GM21717 (cell line): ENCODE results near the gene MARK3.

Source experiments
- ATAC-seq: cut with Tn5 transposase; IDR thresholded peaks from one replicate; pipeline ENCODE4 v1.9.1; 2021; ENCODE audit warnings: mild to moderate bottlenecking, moderate library complexity; ENCODE audit not compliant: unreplicated experiment

MARK3 gene

GRCh38 chr14:103362780-103363179, 22.4 kb upstream of the MARK3 start:
- no peak for ATAC-seq

DNA sequence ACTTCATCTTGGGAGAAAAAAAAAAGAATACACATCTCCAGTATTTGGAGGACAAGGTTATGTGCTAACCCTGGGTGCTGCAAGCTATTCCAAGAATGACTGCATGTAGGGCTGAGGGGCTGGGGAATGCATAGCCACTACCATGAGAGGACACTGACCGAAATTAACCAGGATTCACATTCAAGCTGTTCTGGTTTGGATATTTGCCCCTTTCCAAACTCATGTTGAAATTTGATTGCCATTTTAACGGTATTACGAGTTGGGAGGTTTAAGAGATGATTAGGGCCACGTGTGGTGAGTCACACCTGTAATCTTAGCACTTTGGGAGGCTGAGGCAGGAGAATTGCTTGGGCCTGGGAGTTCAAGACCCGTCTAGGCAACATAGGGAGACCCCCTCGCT, 18.5 kb upstream of the MARK3 start:
- no peak for ATAC-seq

DNA sequence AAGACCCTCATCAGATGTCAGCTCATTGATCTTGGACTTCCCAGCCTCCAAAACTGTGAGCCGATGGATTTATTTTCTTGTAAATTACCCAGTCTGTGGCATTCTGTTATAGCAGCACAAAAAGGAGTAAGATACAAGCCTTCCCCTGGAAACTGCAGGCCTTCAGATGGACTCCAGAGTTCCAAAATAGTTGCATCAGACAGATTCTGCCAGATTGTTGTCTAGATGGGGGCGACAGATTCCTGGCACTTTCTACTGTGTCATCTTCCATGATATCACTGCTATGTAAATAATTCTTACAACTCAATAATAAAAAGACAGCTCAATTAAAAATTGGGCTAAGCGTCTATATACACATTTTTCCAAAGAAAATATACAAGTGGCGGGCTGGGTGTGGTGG, 17.2 kb upstream of the MARK3 start:
- no peak for ATAC-seq

DNA sequence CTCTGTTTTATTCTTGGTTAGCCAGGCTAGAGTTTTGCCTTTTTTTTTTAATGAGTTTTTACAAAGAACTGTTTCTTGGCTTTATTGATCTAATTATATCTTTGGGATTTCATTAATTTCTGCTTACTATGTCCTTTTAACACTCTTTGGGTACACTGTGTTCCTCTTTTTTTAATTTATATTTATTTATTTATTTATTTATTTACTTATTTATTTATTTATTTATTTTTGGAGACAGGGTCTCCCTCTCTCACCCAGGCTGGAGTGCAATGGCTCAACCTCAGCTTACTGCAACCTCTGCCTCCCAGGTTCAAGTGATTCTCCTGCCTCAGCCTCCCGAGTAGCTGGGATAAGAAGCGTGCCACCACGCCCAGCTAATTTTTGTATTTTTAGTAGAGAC, 15.1 kb upstream of the MARK3 start:
- no peak for ATAC-seq

GRCh38 chr14:103372017-103372416, 13.2 kb upstream of the MARK3 start:
- ATAC-seq, result no peak

DNA sequence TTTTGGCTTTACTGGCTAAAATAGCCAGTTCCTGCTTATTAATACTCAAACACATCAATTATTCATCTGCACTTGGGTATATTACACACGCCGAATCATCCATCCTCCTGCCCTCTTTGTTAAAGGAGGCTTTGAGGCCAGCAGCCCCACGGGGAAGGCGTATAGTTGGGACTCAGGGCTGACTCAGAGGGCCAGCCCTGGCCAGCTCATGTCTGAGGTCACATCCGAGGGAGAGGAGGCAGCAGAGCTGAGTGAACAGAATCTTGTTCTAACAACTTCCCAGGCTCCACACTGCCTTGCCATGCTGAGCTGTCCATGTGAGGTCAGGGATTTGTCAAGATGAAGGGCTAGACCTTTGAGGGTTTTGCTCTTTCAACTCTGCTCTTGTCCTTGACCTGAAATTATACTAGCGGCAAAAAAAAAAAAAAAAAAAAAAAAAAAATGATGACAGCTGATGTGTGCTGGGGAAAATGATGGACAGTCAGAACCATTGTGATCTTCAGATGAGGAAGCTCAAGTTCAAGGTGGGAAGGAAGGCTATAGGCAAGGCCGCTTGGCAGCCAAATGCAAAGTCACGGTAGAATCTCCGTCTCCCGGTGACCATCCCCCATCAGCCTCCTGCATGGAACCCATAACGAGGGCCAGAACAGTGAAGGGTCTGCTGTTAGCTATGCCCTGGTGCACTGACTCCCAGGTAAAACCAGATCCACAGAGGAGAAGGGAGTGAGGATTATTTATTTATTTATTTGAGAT, 12.5 kb upstream of the MARK3 start:
- no peak for ATAC-seq

DNA sequence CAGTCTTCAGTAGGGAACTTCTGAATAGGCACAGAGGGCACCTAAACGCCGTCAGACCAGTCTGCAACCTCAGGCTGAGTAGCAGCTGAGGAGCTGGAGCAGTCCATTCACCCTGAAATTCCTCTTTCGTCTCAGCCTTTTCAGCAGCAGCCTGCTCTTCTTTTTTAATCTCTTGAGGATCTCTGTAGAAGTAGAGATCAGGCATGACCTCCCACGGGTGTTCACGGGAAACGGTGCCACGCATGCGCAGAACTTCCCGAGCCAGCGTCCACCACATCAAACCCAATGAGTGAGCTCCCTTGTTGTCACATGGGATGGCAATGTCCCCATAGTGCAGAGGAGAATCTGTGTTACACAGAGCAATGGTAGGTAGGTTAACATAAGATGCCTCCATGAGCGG, 11.1 kb upstream of the MARK3 start:
- ATAC-seq, result no peak

DNA sequence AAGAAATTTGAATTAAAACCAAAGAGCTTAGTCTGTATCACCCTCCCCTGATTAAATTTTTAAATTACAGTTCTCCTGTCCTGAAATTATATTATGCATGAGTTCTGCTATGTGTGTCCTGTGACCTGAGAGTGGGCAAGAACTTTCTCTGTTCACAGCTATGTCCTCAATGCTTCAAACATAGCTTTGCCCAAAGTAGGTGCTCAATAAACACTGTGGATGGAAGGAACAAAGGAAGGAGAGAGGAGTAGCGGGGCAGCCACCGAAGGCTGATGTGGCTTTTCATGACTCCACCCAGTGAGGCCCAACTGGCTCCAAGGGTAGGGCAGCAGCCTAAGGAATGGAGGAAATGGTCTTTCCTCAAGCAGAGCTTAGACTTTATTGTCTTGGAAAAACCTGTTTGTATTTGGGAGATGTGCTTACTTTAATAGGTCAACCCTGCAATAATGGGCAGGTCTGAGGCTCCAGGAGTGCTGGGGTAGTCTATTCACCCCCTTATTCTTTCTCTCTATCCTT, 7.6 kb upstream of the MARK3 start:
- ATAC-seq, result no peak

GRCh38 chr14:103378038-103378854, 7.0 kb upstream of the MARK3 start:
- no peak for ATAC-seq

DNA sequence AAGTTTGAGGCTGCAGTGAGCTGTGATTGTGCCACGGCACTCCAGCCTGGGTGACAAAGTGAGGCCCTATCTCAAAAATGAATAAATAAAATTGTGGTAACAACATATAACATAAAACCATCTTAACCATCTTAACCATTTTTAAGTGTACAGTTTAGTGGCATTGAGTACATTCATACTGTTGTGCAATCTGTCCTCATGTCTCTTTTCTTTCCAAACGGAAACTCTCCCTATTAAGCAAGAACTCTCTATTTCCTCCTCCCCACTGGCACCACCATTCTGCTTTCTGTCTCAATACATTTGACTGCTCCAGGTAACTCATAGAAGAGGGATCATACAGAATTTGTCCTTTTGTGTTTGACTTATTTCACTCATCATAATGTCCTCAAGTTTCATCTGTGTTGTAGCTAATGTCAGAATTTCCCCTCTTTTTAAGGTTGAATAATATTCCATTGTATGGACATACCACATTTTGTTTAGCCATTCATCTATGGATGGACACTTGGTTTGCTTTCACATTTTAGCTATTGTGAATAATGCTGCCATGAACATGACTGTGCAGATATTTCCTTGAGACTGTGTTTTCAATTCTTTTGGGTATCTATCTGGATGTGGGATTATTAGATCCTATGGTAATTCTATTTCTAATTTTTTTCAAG, 4.4 kb upstream of the MARK3 start:
- no peak for ATAC-seq

DNA sequence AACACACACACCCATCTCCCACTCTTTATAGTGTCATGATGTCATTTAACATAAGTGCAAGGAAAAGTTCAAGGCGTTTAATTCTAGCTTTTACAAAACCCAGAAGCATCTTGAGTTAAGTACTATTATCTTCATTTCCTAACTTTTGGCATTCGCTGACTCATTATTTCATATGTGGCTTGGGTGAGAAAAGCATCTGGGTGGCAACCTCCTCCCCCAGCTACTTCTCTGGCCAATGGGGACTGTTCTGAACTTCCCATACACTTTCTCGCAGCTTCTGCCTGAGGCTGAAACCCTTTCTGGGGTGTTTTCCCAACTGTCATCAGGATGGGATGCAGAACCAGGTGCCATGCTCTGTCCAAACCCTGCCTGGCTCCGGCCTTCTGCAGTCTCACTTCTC, 2.8 kb upstream of the MARK3 start:
- ATAC-seq, result no peak

DNA sequence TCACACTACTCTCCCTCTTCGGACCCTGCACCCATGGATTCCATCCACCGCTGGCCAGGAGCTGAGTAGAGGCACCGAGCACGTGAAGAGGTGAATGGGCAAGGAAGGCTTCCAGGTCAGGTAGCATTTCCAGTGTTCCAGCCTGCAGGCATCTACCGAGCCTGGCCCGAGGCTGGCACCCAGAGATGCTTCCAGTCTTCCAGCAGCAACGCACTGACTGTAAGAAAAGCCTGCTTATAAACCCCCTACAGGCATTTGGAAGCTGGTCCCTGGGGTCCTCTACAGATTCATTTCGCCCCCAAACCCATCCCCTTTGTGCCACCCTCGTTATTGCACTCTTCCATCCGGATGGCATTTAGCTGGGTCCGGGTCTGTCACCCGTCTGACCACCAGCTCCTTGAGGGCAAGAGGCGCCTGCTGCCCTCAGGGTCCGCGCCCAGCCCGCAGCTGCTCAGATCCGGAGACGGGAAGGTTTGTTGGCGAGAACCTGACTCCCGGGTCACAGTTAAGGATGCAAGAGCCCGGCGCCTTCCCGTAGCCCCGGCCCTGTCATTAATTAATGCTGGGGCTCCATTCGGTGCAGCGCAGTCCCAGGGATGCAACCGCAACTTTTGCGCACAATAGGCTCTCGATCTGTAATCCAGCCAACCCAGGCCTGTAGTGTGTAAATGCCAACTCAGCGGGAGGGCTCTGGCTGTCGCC, 614 bp upstream of the MARK3 start:
- peak; percentile 10 for ATAC-seq

- peak; percentile 1 for ATAC-seq
Measured at GRCh38 chr14:103385929-103386712, 906 bp downstream of the MARK3 start.

DNA sequence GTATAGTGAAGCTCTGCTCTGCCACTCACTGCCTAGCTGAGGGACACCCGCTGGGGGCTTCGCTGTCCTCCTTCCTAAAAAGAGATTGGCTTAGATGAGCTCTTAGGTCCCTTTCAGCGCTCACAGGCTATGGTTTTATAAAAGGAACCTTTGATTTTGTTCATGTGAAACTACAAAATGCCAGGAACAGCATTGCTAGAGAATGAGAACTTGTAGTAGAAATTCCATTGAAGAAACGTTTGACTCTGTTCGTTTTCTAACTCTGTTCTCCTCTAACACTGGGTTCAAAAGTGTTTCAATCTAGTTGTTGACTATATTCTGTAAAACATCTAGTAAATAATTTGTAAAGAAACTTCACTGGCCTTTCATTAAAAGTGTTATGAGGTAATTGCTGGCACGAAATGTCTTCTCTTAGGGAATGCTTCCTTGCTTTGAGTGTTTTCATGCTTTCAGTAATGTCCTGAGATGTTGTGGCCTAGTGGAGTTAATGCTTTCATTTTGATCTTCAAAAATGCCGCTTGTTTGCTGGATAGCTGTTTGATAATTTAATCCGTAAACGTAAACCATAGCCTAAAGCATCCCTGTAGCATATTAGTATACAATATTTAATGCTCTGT, 1.6 kb downstream of the MARK3 start:
- no peak for ATAC-seq

- no peak for ATAC-seq
Measured at GRCh38 chr14:103388664-103389063, 3.4 kb downstream of the MARK3 start.

GRCh38 chr14:103390605-103391004, 5.4 kb downstream of the MARK3 start:
- no peak for ATAC-seq

DNA sequence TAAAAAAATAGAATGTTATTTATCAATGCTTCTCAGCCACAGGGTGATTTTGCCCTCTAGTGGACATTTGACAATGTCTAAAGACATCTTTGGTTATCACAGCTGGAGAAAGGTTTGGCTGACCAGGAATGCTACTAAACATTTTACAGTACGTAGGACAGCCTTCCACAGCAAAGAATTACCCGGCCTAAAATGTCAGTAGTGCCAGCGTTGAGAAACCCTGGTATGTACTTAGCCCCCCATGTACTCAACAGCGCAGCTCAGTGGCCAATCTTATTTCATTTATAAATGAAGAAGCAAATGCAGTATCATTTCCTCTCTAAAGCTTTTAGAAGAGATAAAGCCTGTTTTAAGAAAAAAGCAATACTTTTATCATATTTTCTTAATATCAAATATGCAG, 5.8 kb downstream of the MARK3 start:
- no peak for ATAC-seq

GRCh38 chr14:103392106-103392505, 6.9 kb downstream of the MARK3 start:
- ATAC-seq, result no peak

DNA sequence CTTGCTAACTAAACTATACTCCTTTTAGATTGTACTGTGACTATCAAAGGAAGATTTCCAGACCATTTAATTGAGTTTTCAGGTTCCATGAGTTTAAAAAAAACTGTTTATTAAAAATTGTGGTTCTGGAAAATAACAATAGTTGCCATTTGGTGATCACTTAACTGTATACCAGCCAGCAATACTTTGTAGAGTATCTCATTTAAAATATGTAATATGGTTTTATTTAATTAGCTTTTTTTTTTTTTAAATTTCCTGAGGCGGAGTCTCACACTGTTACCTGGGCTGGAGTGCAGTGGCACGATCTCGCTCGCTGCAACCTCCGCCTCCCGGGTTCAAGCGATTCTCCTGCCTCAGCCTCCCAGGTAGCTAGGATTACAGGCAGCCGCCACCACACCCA, 7.4 kb downstream of the MARK3 start:
- no peak for ATAC-seq

GRCh38 chr14:103393070-103393469, 7.9 kb downstream of the MARK3 start:
- no peak for ATAC-seq
